Uterus (tissue), 4 donors: ENCODE data around the gene PAM. TPM values are rescaled to one million over a fixed set of nuclear protein-coding genes. Genes with fewer than 3 reads are reported as not detected.

Experiments
- DNase-seq, 2 donors: peaks; one replicate each; pipeline ENCODE4 v3.0.0-alpha.2; 2019 to 2020
- H3K27ac ChIP-seq, 2 donors: fragments of 200-600 bp; sonication (generic); 1 replicate in 1 of 2; 2 replicates in 1 of 2; pipeline ENCODE4 v1.5.1; 2016 to 2018
- H3K27me3 ChIP-seq, 2 donors: fragments of 200-600 bp; sonication (generic); one replicate each; pipeline ENCODE4 v1.5.1; 2018 to 2019; ENCODE audit warnings: control low read depth in 1 of 2
- H3K36me3 ChIP-seq, 2 donors: fragments of 200-600 bp; sonication (generic); one replicate each; pipeline ENCODE4 v1.5.1; 2019; ENCODE audit warnings: control low read depth in 1 of 2
- H3K4me1 ChIP-seq, 2 donors: fragments of 200-600 bp; sonication (generic); one replicate each; pipeline ENCODE4 v1.5.1; 2018 to 2019; ENCODE audit warnings: control low read depth in 1 of 2
- H3K4me3 ChIP-seq, 2 donors: fragments of 200-600 bp; sonication (generic); 1 replicate in 1 of 2; 2 replicates in 1 of 2; pipeline ENCODE4 v1.5.1; 2018 to 2019; ENCODE audit warnings: mild to moderate bottlenecking in 1 of 2
- H3K9me3 ChIP-seq, 2 donors: fragments of 200-600 bp; sonication (generic); one replicate each; pipeline ENCODE4 v1.5.1; 2019; ENCODE audit warnings: control low read depth in 1 of 2
- POLR2A ChIP-seq, 2 donors: fragments of 450-650 bp; IDR thresholded peaks; one replicate each; pipeline ENCODE4 v1.6.1; 2016; ENCODE audit warnings: antibody characterized with exemption in 2 of 2, mild to moderate bottlenecking in 1 of 2, moderate library complexity in 1 of 2
- intact Hi-C: fragments of 100-400 bp; cut with DNase I; formaldehyde crosslinking; loops from one replicate; pipeline ENCODE4 v1.15.1; 2023; ENCODE audit warnings: low total_unique reads
- total RNA-seq, 4 donors: library from RNA; depleted of rRNA in 3 of 4; stranded (reverse); fragments of >200 nt in 3 of 4; gene quantifications; one replicate each; pipeline versions ENCODE4 v1.1.0 to v1.2.4, GENCODE V29; 2014 to 2023
- TF ChIP-seq, protein P1 (sequence below), 4 experiments: fragments of 200-600 bp in 2 of 4; fragments of 450-650 bp in 2 of 4; sonication (generic) in 2 of 4; IDR thresholded peaks; one replicate each; pipeline ENCODE4 v1.5.1; 2016 to 2019; ENCODE audit warnings: antibody characterized with exemption in 4 of 4, mild to moderate bottlenecking in 2 of 4, moderate library complexity in 1 of 4
- donor health status: DM: yes; HTN: yes; CAD: no.

Gene PAM
- total RNA-seq, 4 donors from 2014 or later = 101 to 502 (median 168) TPM

- no peaks in the 10 kb centered on the region for H3K9me3 ChIP-seq
- H3K4me3 ChIP-seq = no peak overlapping the region
- peak overlapping the region in 1 of 2 donors; percentile 13 for H3K27ac ChIP-seq
- peaks cover 0 to 4% of the 10 kb centered on the region in 2 donors for H3K27me3 ChIP-seq
- H3K4me1 ChIP-seq = no peaks in the 10 kb centered on the region
- no peak for TF ChIP-seq POLR2A (IDR thresholded peaks at IDR 0.05)
- TF ChIP-seq, protein P1, sequence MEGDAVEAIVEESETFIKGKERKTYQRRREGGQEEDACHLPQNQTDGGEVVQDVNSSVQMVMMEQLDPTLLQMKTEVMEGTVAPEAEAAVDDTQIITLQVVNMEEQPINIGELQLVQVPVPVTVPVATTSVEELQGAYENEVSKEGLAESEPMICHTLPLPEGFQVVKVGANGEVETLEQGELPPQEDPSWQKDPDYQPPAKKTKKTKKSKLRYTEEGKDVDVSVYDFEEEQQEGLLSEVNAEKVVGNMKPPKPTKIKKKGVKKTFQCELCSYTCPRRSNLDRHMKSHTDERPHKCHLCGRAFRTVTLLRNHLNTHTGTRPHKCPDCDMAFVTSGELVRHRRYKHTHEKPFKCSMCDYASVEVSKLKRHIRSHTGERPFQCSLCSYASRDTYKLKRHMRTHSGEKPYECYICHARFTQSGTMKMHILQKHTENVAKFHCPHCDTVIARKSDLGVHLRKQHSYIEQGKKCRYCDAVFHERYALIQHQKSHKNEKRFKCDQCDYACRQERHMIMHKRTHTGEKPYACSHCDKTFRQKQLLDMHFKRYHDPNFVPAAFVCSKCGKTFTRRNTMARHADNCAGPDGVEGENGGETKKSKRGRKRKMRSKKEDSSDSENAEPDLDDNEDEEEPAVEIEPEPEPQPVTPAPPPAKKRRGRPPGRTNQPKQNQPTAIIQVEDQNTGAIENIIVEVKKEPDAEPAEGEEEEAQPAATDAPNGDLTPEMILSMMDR (IDR thresholded peaks at IDR 0.05) = no peak
- intact Hi-C loops = no loop called here
- H3K36me3 ChIP-seq = no peaks in the 10 kb centered on the region
- DNase-seq = no peak
These were observed 203.4 kb downstream of the PAM start for GRCh38 chr5:102958481-102959011.

DNA sequence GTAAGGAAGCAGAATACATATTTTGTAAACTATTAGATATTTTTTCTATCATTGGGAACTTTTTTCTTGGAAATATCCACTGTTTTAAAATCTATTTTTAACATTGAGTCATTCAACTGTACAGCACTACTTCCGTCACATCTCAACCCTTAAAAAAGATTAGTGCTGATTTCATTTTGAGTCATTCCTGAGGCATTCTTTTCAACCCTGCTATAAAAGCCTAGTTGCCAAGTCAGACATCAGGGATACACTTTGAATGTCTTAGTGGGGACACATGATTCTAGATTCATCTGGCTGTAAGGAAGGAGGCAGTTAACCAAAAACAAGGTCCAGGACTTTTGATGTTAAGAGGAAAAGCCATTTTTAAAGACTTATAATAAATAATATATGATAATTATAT, 203.9 kb downstream of the PAM start:
- H3K27me3 ChIP-seq = peaks cover 0 to 4% of the 10 kb centered on the region in 2 donors
- peak overlapping the region in 1 of 2 donors; percentile 13 for H3K27ac ChIP-seq
- intact Hi-C loops = no loop called here
- no peaks in the 10 kb centered on the region for H3K9me3 ChIP-seq
- no peak for DNase-seq
- no peaks in the 10 kb centered on the region for H3K36me3 ChIP-seq
- TF ChIP-seq, protein P1 (IDR thresholded peaks at IDR 0.05) = no peak
- no peak for TF ChIP-seq POLR2A (IDR thresholded peaks at IDR 0.05)
- H3K4me1 ChIP-seq = no peaks in the 10 kb centered on the region
- no peak overlapping the region for H3K4me3 ChIP-seq

DNA sequence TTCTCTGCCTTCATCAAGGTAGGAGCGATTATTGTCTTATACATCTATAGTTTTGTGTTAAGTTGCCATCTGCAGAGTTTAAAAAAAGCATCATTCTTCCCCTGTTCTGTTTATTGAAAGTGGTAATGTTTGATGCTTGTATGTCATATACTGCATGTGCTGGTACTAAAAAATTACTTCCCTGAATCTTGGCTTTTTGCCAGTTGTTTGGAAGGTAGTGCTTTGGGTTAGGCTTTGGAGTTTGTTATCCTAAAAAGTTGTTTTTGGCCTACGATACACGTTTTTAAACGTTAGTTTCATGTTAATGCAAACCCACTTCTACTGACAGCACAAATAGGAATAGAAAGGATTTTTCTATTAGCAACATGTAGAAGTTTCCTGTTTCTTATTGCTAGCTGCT, 206.6 kb downstream of the PAM start:
- Histone ChIP-seq H3K4me1 (no peaks in the 10 kb centered on the region), H3K4me3 (no peak overlapping the region), H3K27ac (no peak overlapping the region), H3K27me3 (no peaks in the 10 kb centered on the region), H3K36me3 (no peaks in the 10 kb centered on the region), H3K9me3 (no peaks in the 10 kb centered on the region)
- TF ChIP-seq POLR2A (IDR thresholded peaks at IDR 0.05) = no peak
- TF ChIP-seq, protein P1 (IDR thresholded peaks at IDR 0.05) = no peak
- no peak for DNase-seq
- intact Hi-C loops = no loop called here

DNA sequence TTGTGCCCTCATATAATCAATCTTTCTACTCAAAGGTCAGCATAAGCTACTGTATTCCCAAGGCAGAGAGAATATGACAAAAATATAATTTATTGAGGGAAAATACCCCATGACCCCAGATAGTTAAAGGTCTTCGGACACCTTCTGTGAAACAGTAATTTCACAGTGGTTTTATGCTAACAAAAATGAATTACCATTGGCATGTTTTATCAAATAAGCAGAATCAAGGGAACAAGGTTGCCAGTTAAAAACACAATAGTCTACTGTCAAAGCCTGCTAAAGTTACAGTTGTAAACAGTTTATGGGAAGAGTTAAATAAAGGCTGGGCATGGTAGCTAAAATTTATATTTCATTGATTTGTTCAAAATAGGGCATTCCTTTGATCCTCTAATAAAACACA, 210.5 kb downstream of the PAM start:
- Histone ChIP-seq H3K4me1 (no peaks in the 10 kb centered on the region), H3K4me3 (no peak overlapping the region), H3K27ac (no peak overlapping the region), H3K9me3 (no peaks in the 10 kb centered on the region), H3K27me3 (no peaks in the 10 kb centered on the region), H3K36me3 (no peaks in the 10 kb centered on the region)
- DNase-seq = no peak
- TF ChIP-seq, protein P1 (IDR thresholded peaks at IDR 0.05) = no peak
- no peak for TF ChIP-seq POLR2A (IDR thresholded peaks at IDR 0.05)
- intact Hi-C loops = no loop called here

DNA sequence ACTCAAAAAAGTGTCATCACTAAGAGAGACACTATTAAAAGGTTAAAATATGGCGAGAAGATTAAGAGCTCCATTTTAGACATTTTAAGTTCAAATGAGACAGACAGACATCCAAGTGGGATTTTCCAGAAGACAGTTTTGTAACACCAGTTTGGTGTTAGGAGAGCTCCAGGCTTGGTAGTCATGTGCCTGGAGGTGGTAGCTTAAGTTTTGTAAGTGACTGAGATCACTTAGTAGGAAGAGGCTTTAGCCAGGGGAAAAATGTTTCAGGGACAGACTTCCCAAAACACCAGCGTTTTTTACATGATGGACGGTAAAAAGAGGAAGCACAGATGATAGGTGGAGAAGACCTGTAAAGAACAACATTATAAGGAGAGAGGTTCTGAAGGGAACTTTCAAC, 214.5 kb downstream of the PAM start:
- no peaks in the 10 kb centered on the region for H3K36me3 ChIP-seq
- H3K27me3 ChIP-seq = no peaks in the 10 kb centered on the region
- no peaks in the 10 kb centered on the region for H3K4me1 ChIP-seq
- no peak overlapping the region for H3K27ac ChIP-seq
- no peaks in the 10 kb centered on the region for H3K9me3 ChIP-seq
- no peak overlapping the region for H3K4me3 ChIP-seq
- intact Hi-C loops = no loop called here
- TF ChIP-seq, protein P1 (IDR thresholded peaks at IDR 0.05) = no peak
- TF ChIP-seq POLR2A (IDR thresholded peaks at IDR 0.05) = no peak
- DNase-seq = no peak
